Measurements from ENCODE around the gene PRPF6.

- TF ChIP-seq CTCF (IDR thresholded peaks at IDR 0.05) (no peak), POLR2A (IDR thresholded peaks at IDR 0.05) (no peak)
These were observed 23.1 kb upstream of the PRPF6 start for GRCh38 chr20:63957690-63958441.

Data from esophagus squamous epithelium (tissue), 4 donors.